Hematopoietic multipotent progenitor cell treated with erythropoietin and hydrocortisone succinate and interleukin-3 and kit ligand, for 4 days (in vitro differentiated cells): ENCODE results near the gene NPPC.
"Not testable (repeated sequence)": the region's sequence is repeated elsewhere in the genome, so short reads cannot be mapped to it uniquely, and the experiment has no call there.

Experiments used
- DNase-seq: peaks from one replicate; pipeline ENCODE4 v3.0.0-alpha.2; 2015

The NPPC gene

DNA sequence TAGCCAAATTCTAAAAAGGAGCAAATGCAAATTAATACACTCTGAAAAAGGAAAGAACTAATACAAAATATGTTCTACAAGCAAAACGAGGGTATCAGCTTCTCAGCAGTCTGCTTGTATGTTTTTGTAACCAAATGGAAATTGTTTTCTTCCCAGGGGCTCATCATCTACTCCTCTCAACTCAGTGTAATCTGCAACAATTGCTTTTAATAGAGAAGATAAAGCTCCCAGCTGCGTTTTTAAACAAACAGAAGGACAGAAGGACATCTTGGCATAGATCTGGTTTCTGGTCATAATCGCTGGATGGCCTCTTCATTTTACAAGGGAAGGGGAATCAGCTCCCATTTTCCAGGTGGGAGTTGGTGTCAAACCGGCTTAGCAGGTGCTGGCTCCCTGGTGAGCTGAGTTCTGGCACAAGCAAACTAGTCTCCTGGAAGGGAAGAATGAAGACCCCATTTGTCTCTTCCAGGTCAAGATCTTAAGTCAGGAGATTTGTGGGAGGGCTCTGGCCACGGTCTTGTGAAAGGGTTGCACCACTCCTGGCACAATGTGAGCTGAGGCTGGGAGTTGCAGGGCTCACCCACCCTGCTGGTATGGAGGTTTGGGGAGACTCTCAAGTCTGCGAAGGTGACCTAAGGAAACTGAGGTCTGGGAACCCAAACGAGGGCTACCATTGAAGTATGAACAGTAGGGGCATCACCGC is 41.6 kb downstream of the NPPC start:
- DNase-seq = no peak

GRCh38 chr2:231883468-231883881 is 42.7 kb downstream of the NPPC start:
- DNase-seq = no peak

- DNase-seq = no peak
Measured at GRCh38 chr2:231882646-231883045, 43.5 kb downstream of the NPPC start.

DNA sequence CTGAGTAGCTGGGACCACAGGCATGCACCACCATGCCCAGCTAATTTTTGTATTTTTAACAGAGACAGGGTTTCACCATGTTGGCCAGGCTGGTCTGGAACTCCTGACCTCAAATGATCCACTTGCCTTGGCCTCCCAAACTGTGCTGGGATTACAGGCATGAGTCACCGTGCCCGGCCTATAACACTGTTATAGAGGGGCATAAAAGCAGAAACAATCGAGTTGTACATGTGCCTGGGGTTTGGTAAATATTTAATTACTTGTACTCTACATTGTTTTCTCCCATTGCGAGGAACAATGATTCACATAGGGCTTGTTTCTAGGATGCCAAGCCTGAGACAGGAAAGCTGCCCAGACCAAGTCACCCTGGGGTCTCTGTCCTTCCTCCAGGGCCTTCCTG is 45.8 kb downstream of the NPPC start:
- not testable (repeated sequence) for DNase-seq

DNA sequence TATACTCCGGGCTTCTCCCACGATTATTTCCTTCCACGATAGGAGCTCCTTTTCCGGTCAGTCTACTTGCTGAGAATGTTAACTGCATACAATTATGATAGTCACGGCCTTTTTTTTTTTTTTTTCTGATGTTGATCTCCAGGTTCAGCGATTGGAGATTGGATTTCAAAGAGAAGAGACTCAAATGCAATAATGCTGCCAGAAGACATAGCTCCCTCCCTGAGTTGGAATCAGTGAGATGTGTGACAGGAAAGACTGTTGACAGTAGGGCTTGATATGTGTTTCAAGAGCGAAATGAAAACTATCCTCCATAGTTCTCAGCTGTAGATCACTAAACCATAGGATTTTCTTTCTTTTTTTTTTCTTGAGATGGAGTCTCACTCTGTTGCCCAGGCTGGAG is 47.0 kb downstream of the NPPC start:
- DNase-seq = no peak

- no peak for DNase-seq
Measured at GRCh38 chr2:231877533-231878456, 48.4 kb downstream of the NPPC start.

GRCh38 chr2:231874944-231875343 is 51.3 kb downstream of the NPPC start:
- no peak for DNase-seq
